K562 (cell line): ENCODE results near the gene TMEM129. TPM values are rescaled to one million over a fixed set of nuclear protein-coding genes. Genes with fewer than 3 reads are reported as not detected.

Source experiments
- ATAC-seq: fragments of 200-7000 bp; cut with Tn5 transposase; 3 replicates; pipeline ENCODE4 v1.9.1; 2020; ENCODE audit warnings: moderate library complexity
- BruUV-seq: library from RNA; stranded (reverse); fragments of 400-500 nt; replicated peaks from 2 replicates; lab custom pipeline; 2021; lab: Mats Ljungman, UMichigan
- CTCF ChIA-PET: fragments of 300-600 bp; formaldehyde crosslinking; extraction: SDS; loops from one replicate; lab custom pipeline; 2021; ENCODE audit warnings: low intra/inter-chr PET ratio; lab: Yijun Ruan, JAX
- POLR2A ChIA-PET: fragments of 300-600, 350-650 bp; sonication (Branson Sonifier 250); formaldehyde crosslinking; extraction: SDS; loops from one replicate; lab custom pipeline; 2021; ENCODE audit warnings: antibody characterized with exemption, inconsistent platforms; lab: Yijun Ruan, JAX
- DNase-seq, 4 experiments: peaks; one replicate each; pipeline versions ENCODE4 v3.0.0 to v3.0.0-alpha.2; 2011 to 2018; ENCODE audit warnings: low spot score in 3 of 4, mixed read lengths in 3 of 4; ENCODE audit errors: extremely low read depth in 1 of 4
- FAIRE-seq: peaks from 2 replicates; lab custom pipeline; 2011; peaks lifted over from hg19 to GRCh38; lab: Jason Lieb, UNC
- H2AFZ ChIP-seq: 2 replicates; pipeline ENCODE4 v1.6.0; 2011; ENCODE audit warnings: low read depth, low read length, control low read depth, inconsistent platforms
- H3K27ac ChIP-seq: fragments of 200-600 bp; 3 replicates; pipeline ENCODE4 v1.8.0; 2011; ENCODE audit warnings: low read depth, mild to moderate bottlenecking, control low read depth, inconsistent platforms, low read length, moderate library complexity, mixed read lengths; ENCODE audit errors: extremely low read depth
- H3K27me3 ChIP-seq, 2 experiments: fragments of 300-600 bp in 1 of 2; 2 replicates in 1 of 2; 3 replicates in 1 of 2; pipeline versions ENCODE4 v1.6.0 to v1.8.0; 2011; ENCODE audit warnings: inconsistent platforms in 2 of 2, low read length in 2 of 2, mild to moderate bottlenecking in 1 of 2, mixed read lengths in 1 of 2, moderate library complexity in 1 of 2; ENCODE audit not compliant: control insufficient read depth in 2 of 2, insufficient read depth in 2 of 2
- H3K36me3 ChIP-seq: fragments of 300-600 bp; 3 replicates; pipeline ENCODE4 v1.8.0; 2011; ENCODE audit warnings: mild to moderate bottlenecking, low read length, inconsistent platforms; ENCODE audit not compliant: control insufficient read depth, insufficient read depth
- H3K4me1 ChIP-seq, 2 experiments: fragments of 200-600 bp in 1 of 2; replicated peaks in 1 of 2; 2 replicates in 1 of 2; 3 replicates in 1 of 2; pipeline versions ENCODE4 v1.5.1 to v1.8.0; 2011; ENCODE audit warnings: inconsistent platforms in 2 of 2, low read length in 2 of 2, mild to moderate bottlenecking in 1 of 2, mixed read lengths in 1 of 2, moderate library complexity in 1 of 2; ENCODE audit not compliant: control insufficient read depth in 2 of 2, insufficient read depth in 2 of 2
- H3K4me2 ChIP-seq: 2 replicates; pipeline ENCODE4 v1.6.1; 2011; ENCODE audit warnings: low read length, control low read depth, inconsistent platforms, mixed read lengths; ENCODE audit not compliant: insufficient read depth
- H3K4me3 ChIP-seq: fragments of 200-600 bp; sonication (generic), shearing (Covaris generic); 2 replicates; pipeline ENCODE4 v1.5.1; 2016; ENCODE audit warnings: control low read depth, inconsistent platforms
- H3K79me2 ChIP-seq: fragments of 200-600 bp; 3 replicates; pipeline ENCODE4 v1.8.0; 2011; ENCODE audit warnings: low read length, inconsistent platforms; ENCODE audit not compliant: control insufficient read depth, insufficient read depth
- H3K9ac ChIP-seq, 2 experiments: 2 replicates each; pipeline versions ENCODE4 v1.6.0 to v1.6.1; 2011; ENCODE audit warnings: low read depth in 2 of 2, low read length in 2 of 2, control low read depth in 1 of 2, inconsistent platforms in 1 of 2, mild to moderate bottlenecking in 1 of 2, mixed read lengths in 1 of 2; ENCODE audit not compliant: insufficient read depth in 1 of 2
- H3K9me1 ChIP-seq: one replicate; pipeline ENCODE4 v1.6.0; 2011; ENCODE audit warnings: inconsistent platforms, mild to moderate bottlenecking, low read length, moderate library complexity; ENCODE audit not compliant: control insufficient read depth, insufficient read depth
- H3K9me3 ChIP-seq: replicated peaks from 2 replicates; pipeline ENCODE4 v1.5.1; 2011; ENCODE audit warnings: low read depth, low read length, inconsistent platforms; ENCODE audit not compliant: control insufficient read depth, insufficient read depth
- H4K20me1 ChIP-seq: replicated peaks from 2 replicates; pipeline ENCODE4 v1.6.1; 2011; ENCODE audit warnings: low read length, inconsistent platforms, mixed read lengths; ENCODE audit not compliant: control insufficient read depth, insufficient read depth
- SMAD1 ChIP-seq: fragments of 150-350 bp; IDR thresholded peaks from 2 replicates; pipeline ENCODE4 v1.6.1; 2014; ENCODE audit warnings: low read length, low read depth; ENCODE audit not compliant: partially characterized antibody
- SPI1 ChIP-seq: IDR thresholded peaks from 2 replicates; pipeline ENCODE4 v1.6.1; 2011; ENCODE audit warnings: low read depth, low read length, control low read depth, borderline replicate concordance
- ZNF140 ChIP-seq: fragments of 250-450 bp; sonication (Bioruptor Pico); IDR thresholded peaks from 2 replicates; pipeline ENCODE4 v1.8.0; 2021; ENCODE audit warnings: moderate library complexity, mild to moderate bottlenecking, inconsistent platforms
- WGBS: fragments of 100-300 bp; shearing (Covaris generic); methylation state at CpG from one replicate; pipeline ENCODE4 v1.1.6; 2016; ENCODE audit warnings: low coverage, mixed read lengths; ENCODE audit not compliant: insufficient coverage; ENCODE audit errors: missing lambda C conversion rate; 5-methylcytosine and 5-hydroxymethylcytosine counted together
- in situ Hi-C: fragments of 300-500 bp; cut with MboI; formaldehyde crosslinking; loops from 4 replicates; pipeline ENCODE4 v1.15.0; 2018; ENCODE audit warnings: inconsistent platforms, mixed read lengths
- intact Hi-C: fragments of 100-400 bp; cut with micrococcal nuclease; formaldehyde crosslinking; loops from 2 replicates; pipeline ENCODE4 v1.14.2; 2022
- polyA plus RNA-seq, 8 experiments: library from polyadenylated mRNA; depleted of rRNA in 4 of 8; stranded (reverse) in 5 of 8; unstranded in 3 of 8; fragments of >200 nt; fragmentation: Nextera tagmentation in 2 of 8; fragmentation: Illumina TruSeq in 1 of 8; extraction: Ambion mirVana in 2 of 8; extraction: Trizol in 1 of 8; gene quantifications; 2 replicates each; pipeline versions ENCODE4 v1.2.1 to v1.2.3, GENCODE V29; 2011 to 2014; ENCODE audit warnings: inconsistent platforms in 1 of 8, missing spikeins in 1 of 8
- total RNA-seq, 7 experiments: library from RNA; depleted of rRNA in 6 of 7; stranded (reverse); fragments of >200 nt in 6 of 7; fragmentation: Illumina TruSeq in 2 of 7; extraction: Trizol in 2 of 7; gene quantifications; 2 replicates each; pipeline versions ENCODE4 v1.2.1 to v1.2.3, GENCODE V29; 2011 to 2021; ENCODE audit warnings: low replicate concordance in 1 of 7
- TF ChIP-seq, protein P1 (sequence below): sonication (generic); formaldehyde crosslinking; IDR thresholded peaks from 2 replicates; pipeline ENCODE4 v1.9.0; 2022; ENCODE audit warnings: mild to moderate bottlenecking, missing genetic modification reagents

Gene TMEM129
- total and polyA plus RNA-seq, 9 of the 15 experiments (the other 6 are each of a cell fraction or from before 2014, with no cell fraction given), result 0.34 to 47.2 (median 18.8) TPM

DNA sequence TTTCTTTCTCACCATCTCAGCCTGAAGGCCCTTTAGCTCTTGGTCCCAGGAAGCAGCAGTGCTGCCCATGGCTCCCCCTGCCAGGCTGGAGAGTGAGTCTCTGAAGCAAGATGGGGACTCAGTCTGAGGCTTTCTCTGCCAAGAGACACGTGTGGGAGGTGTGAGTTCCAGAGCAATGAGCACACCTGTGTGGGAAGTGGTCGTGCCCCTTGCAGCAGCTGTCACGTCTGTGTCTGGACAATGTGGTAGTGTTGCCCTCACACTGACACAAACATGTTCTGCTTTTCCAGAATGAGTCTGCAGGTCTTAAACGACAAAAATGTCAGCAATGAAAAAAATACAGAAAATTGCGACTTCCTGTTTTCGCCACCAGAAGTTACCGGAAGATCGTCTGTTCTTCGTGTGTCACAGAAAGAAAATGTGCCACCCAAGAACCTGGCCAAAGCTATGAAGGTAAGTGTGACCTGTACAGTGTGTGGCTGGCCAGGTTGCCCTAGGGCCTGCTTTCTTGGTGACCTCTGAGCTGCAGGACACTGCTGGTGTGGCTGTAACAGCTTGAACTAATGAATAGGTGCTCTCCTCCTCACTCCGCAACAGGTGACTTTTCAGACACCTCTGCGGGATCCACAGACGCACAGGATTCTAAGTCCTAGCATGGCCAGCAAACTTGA is 2.1 kb upstream of the TMEM129 start:
- intact Hi-C loops, result loop anchor here (10.0 kb wide), 1 partner anchor 368 kb away; no protein-coding TSS in a partner anchor
- peaks cover 10 to 60% of the 10 kb centered on the region in 2 experiments; a peak in 4 of 5 replicates for H3K4me1 ChIP-seq
- no peak for FAIRE-seq

More for the DNA sequence above, 2.1 kb upstream of the TMEM129 start:
- Histone ChIP-seq H3K27me3 (no peaks in the 10 kb centered on the region), H3K9me3 (no peaks in the 10 kb centered on the region), H3K9ac (peak overlapping the region; percentile 90 to 95; a peak in 2 of 4 replicates), H4K20me1 (peaks cover 14% of the 10 kb centered on the region), H3K36me3 (peaks cover 63% of the 10 kb centered on the region; the same call in 2 of the 3 replicates), H3K4me2 (peak overlapping the region; percentile 77; the same call in 1 of the 2 replicates), H2AFZ (no peak overlapping the region), H3K79me2 (peaks cover 85% of the 10 kb centered on the region), H3K4me3 (peak overlapping the region; percentile 98), H3K9me1 (no peaks in the 10 kb centered on the region), H3K27ac (peak overlapping the region; percentile 95; the same call in 2 of the 3 replicates)
- TF ChIP-seq SPI1 (peak; percentile 63), SMAD1 (no peak), ZNF140 (CRISPR knock-in tag) (no peak)
- TF ChIP-seq, protein P1, sequence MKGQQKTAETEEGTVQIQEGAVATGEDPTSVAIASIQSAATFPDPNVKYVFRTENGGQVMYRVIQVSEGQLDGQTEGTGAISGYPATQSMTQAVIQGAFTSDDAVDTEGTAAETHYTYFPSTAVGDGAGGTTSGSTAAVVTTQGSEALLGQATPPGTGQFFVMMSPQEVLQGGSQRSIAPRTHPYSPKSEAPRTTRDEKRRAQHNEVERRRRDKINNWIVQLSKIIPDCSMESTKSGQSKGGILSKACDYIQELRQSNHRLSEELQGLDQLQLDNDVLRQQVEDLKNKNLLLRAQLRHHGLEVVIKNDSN (CRISPR knock-in tag), result 0 out of 2 replicates have a peak, but pooled peaks have one; percentile 21
- CTCF ChIA-PET, result no interaction called here
- BruUV-seq, result TSS peak; percentile 36
- WGBS, result 82% methylated on average over 12 of the region's 12 CpGs
- in situ Hi-C loops, result no loop called here
- DNase-seq, result no peak
- POLR2A ChIA-PET, result interaction anchor here (0.5 to 4.7 kb wide), 4 partner anchors 10 to 371 kb away, joined by 3 to 32 read pairs (median 3); partner anchors contain the start of gene SLBP
- ATAC-seq, result no peak
